ENCODE data around the gene EPHB2. TPM values are rescaled to one million over a fixed set of nuclear protein-coding genes. Genes with fewer than 3 reads are reported as not detected.
A peak's percentile ranks its signal among the peaks of the same experiment; 100 is the strongest.
"Not testable (repeated sequence)": the region's sequence is repeated elsewhere in the genome, so short reads cannot be mapped to it uniquely, and the experiment has no call there.

EPHB2 gene
- total RNA-seq, 1 donor from 2014 or later, result 10.7 TPM

DNA sequence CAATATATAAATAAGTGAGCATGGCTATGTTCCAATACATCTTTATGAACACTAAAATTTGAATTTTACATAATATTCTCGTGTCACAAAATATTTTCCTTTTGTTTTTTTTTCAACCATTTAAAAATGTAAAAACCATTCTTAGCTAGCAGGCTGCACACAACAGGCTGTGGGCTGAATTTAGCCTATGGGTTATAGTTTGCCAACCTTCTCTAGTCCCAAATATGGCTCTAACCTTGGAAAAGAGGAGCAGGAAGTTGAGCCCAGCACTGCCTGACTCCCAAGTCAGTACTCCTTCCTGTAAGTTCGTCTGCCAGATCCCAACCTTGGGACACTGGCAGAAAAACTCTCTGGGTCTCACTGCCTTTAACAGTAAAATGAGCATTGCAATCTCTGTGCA lies 44.2 kb upstream of the EPHB2 start:
- TF ChIP-seq, protein P1, sequence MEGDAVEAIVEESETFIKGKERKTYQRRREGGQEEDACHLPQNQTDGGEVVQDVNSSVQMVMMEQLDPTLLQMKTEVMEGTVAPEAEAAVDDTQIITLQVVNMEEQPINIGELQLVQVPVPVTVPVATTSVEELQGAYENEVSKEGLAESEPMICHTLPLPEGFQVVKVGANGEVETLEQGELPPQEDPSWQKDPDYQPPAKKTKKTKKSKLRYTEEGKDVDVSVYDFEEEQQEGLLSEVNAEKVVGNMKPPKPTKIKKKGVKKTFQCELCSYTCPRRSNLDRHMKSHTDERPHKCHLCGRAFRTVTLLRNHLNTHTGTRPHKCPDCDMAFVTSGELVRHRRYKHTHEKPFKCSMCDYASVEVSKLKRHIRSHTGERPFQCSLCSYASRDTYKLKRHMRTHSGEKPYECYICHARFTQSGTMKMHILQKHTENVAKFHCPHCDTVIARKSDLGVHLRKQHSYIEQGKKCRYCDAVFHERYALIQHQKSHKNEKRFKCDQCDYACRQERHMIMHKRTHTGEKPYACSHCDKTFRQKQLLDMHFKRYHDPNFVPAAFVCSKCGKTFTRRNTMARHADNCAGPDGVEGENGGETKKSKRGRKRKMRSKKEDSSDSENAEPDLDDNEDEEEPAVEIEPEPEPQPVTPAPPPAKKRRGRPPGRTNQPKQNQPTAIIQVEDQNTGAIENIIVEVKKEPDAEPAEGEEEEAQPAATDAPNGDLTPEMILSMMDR (IDR thresholded peaks at IDR 0.05; ENCODE audit: unreplicated experiment), result no peak
- Mint-ChIP-seq H3K4me3 (ENCODE audit: unreplicated experiment) (no peak overlapping the region), H3K9me3 (ENCODE audit: unreplicated experiment) (no peaks in the 10 kb centered on the region), H3K4me1 (ENCODE audit: unreplicated experiment) (no peaks in the 10 kb centered on the region), H3K27ac (ENCODE audit: unreplicated experiment) (no peak overlapping the region), H3K27me3 (ENCODE audit: unreplicated experiment) (peaks cover 11% of the 10 kb centered on the region), H3K36me3 (ENCODE audit: low read depth, unreplicated experiment) (no peaks in the 10 kb centered on the region)
- DNase-seq (ENCODE audit: low spot score), result no peak

DNA sequence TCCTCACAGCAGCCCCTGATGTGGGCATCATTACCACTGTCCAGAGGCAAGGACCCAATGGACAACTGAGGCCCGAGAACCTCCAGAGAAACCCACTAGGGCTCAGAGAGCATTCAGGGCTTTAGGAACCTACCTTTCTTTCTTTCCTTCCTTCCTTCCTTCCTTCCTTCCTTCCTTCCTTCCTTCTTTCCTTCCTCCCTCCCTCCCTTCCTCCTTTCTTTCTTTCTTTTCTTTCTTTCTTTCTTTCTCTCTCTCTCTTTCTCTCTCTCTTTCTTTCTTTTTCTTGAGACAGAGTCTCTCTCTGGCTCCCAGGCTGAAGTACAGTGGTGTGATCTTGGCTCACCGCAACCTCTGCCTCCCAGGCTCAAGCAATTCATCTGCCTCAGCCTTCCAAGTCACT lies 41.8 kb upstream of the EPHB2 start:
- H3K4me3 Mint-ChIP-seq (ENCODE audit: unreplicated experiment); H3K27ac Mint-ChIP-seq (ENCODE audit: unreplicated experiment); H3K36me3 Mint-ChIP-seq (ENCODE audit: low read depth, unreplicated experiment); H3K4me1 Mint-ChIP-seq (ENCODE audit: unreplicated experiment); DNase-seq (ENCODE audit: low spot score); H3K27me3 Mint-ChIP-seq (ENCODE audit: unreplicated experiment); H3K9me3 Mint-ChIP-seq (ENCODE audit: unreplicated experiment): not testable (repeated sequence)

DNA sequence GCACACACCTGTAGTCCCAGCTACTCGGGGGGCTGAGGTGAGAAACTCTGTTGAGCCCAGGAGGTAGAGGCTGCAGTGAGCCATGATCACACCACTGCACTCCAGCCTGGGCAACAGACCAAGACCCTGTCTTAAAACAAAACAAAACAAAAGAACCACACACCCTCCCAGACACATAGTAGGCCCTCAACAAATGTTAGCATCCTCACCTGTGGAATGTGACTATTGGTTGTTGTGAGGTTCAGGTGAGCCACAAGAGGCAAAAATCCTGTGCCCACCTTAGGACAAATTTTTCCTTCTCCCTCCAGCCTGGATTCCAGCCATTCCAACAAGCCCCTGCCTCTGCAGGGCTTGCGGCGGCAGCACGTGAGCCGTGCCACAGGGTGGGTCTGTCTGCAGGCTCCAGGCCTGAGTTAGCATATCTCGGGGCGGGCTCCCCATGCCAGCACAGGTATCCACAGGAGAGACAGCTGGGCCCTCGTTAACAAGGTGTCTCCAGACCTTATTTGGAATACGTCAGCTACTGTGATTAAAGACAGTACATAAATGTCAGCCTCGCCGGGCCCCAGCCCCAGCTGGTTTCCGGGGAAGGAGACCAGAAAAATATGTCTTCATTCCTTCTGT lies 40.2 kb upstream of the EPHB2 start:
- Mint-ChIP-seq H3K27me3 (ENCODE audit: unreplicated experiment) (peaks cover 1% of the 10 kb centered on the region), H3K27ac (ENCODE audit: unreplicated experiment) (no peak overlapping the region), H3K4me3 (ENCODE audit: unreplicated experiment) (no peak overlapping the region), H3K9me3 (ENCODE audit: unreplicated experiment) (no peaks in the 10 kb centered on the region), H3K4me1 (ENCODE audit: unreplicated experiment) (no peaks in the 10 kb centered on the region), H3K36me3 (ENCODE audit: low read depth, unreplicated experiment) (no peaks in the 10 kb centered on the region)
- no peak for DNase-seq (ENCODE audit: low spot score)
- TF ChIP-seq, protein P1 (IDR thresholded peaks at IDR 0.05; ENCODE audit: unreplicated experiment), result no peak

DNA sequence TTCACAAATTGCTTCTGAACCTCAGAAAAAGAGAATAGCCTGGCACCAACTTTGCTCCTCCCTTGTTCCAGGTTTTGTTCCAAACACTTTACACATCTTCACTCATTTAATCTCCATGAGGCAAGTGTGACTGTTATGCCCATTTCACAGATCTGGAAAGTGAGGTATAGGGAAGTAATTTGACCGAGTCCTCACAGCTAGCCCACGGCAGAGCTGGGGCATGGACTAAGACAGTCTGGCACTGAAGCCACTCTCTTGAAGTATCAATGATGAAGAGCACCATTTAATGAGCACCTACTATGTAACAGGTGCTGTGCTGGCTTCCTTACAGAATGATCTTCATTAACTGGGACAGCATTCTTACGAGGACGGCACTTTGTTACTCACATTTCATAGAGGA lies 38.6 kb upstream of the EPHB2 start:
- no peaks in the 10 kb centered on the region for H3K9me3 Mint-ChIP-seq (ENCODE audit: unreplicated experiment)
- H3K27ac Mint-ChIP-seq (ENCODE audit: unreplicated experiment), result no peak overlapping the region
- no peaks in the 10 kb centered on the region for H3K4me1 Mint-ChIP-seq (ENCODE audit: unreplicated experiment)
- H3K27me3 Mint-ChIP-seq (ENCODE audit: unreplicated experiment), result no peaks in the 10 kb centered on the region
- DNase-seq (ENCODE audit: low spot score), result no peak
- no peak overlapping the region for H3K4me3 Mint-ChIP-seq (ENCODE audit: unreplicated experiment)
- no peaks in the 10 kb centered on the region for H3K36me3 Mint-ChIP-seq (ENCODE audit: low read depth, unreplicated experiment)
- TF ChIP-seq, protein P1 (IDR thresholded peaks at IDR 0.05; ENCODE audit: unreplicated experiment), result no peak

DNA sequence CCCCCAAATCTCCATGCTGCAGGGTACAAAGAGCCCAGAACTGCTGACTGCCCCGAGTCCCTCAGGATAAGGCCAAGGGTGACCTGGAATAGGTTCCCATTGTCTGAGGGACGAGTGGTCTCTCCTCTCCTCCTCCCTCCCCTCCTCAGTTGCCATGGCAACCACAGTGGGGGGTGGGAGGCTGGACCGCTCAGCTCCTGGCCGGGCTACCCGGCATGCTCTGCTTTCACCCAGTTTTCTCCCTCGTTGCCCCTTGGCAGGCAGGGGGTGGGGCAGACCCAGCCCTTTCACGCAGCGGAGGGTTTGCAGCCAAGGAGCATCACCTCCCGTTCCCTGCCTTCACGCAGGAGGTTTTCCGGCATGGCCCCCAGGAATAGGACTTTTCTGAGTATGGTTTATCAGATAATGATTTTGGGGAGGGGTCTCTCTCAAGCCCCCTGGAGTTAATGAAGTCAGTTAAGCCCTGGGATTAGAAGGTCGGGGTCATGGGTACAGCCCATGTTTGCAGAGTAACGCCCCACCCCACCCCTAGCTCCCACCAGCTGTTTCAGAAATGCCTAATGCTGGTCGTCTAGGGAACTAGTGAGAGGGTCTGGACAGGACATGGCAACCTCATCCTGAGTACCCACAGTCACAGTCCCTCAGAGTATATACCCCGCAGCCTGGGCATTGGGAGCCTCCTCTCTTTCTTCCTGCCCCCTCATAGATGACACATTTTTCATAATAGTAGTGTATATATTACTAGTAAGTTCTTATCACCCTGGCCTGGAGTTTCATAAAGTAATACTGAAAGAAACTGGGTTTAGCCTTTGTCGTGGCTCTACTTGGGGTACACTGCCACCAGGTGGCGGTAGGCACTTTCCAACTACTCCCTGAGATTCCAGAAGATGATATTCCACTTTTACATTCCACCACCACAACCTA lies 36.9 kb upstream of the EPHB2 start:
- TF ChIP-seq, protein P1 (IDR thresholded peaks at IDR 0.05; ENCODE audit: unreplicated experiment), result peak; percentile 72
- peak; percentile 61 for DNase-seq (ENCODE audit: low spot score)
- Mint-ChIP-seq H3K4me3 (ENCODE audit: unreplicated experiment) (no peak overlapping the region), H3K27me3 (ENCODE audit: unreplicated experiment) (no peaks in the 10 kb centered on the region), H3K9me3 (ENCODE audit: unreplicated experiment) (no peaks in the 10 kb centered on the region), H3K27ac (ENCODE audit: unreplicated experiment) (no peak overlapping the region), H3K36me3 (ENCODE audit: low read depth, unreplicated experiment) (no peaks in the 10 kb centered on the region), H3K4me1 (ENCODE audit: unreplicated experiment) (no peaks in the 10 kb centered on the region)

Data from endothelial cell (in vitro differentiated cells).